Glutamatergic neuron (in vitro differentiated cells): Measurements from ENCODE around the gene DSCAML1. TPM values are rescaled to one million over a fixed set of nuclear protein-coding genes. Genes with fewer than 3 reads are reported as not detected.

ENCODE experiments used
- DNase-seq: peaks from one replicate; pipeline ENCODE4 v3.0.0; 2022
- H3K27ac Mint-ChIP-seq: one replicate; pipeline ENCODE4 v1.8.0; 2020; ENCODE audit warnings: mild to moderate bottlenecking, mixed read lengths, inconsistent platforms; ENCODE audit not compliant: unreplicated experiment
- H3K27me3 Mint-ChIP-seq: one replicate; pipeline ENCODE4 v1.8.0; 2020; ENCODE audit warnings: mild to moderate bottlenecking, moderate library complexity, mixed read lengths, inconsistent platforms; ENCODE audit not compliant: unreplicated experiment
- H3K36me3 Mint-ChIP-seq: one replicate; pipeline ENCODE4 v1.8.0; 2020; ENCODE audit warnings: mild to moderate bottlenecking, mixed read lengths, inconsistent platforms; ENCODE audit not compliant: unreplicated experiment
- H3K4me1 Mint-ChIP-seq: one replicate; pipeline ENCODE4 v1.8.0; 2020; ENCODE audit warnings: mild to moderate bottlenecking, low read depth, mixed read lengths, inconsistent platforms; ENCODE audit not compliant: unreplicated experiment
- H3K4me3 Mint-ChIP-seq: one replicate; pipeline ENCODE4 v1.8.0; 2020; ENCODE audit warnings: mild to moderate bottlenecking, mixed read lengths, inconsistent platforms; ENCODE audit not compliant: unreplicated experiment
- H3K9me3 Mint-ChIP-seq: one replicate; pipeline ENCODE4 v1.8.0; 2020; ENCODE audit warnings: mild to moderate bottlenecking, moderate library complexity, mixed read lengths, inconsistent platforms; ENCODE audit not compliant: unreplicated experiment
- total RNA-seq: library from RNA; stranded (reverse); fragmentation: NEBNext Ultra II Directional; extraction: Animal tissue kit (Norgen Biotek cat#: 25700); gene quantifications from one replicate; pipeline ENCODE4 v1.2.1, GENCODE V29; 2021; ENCODE audit not compliant: unreplicated experiment
- TF ChIP-seq, protein P1 (sequence below): fragments of 200-600 bp; sonication (generic); IDR thresholded peaks from one replicate; pipeline ENCODE4 v1.5.0; 2021; ENCODE audit not compliant: partially characterized antibody, unreplicated experiment

The DSCAML1 gene
- total RNA-seq, 1 donor from 2014 or later, result 0.07 TPM

DNA sequence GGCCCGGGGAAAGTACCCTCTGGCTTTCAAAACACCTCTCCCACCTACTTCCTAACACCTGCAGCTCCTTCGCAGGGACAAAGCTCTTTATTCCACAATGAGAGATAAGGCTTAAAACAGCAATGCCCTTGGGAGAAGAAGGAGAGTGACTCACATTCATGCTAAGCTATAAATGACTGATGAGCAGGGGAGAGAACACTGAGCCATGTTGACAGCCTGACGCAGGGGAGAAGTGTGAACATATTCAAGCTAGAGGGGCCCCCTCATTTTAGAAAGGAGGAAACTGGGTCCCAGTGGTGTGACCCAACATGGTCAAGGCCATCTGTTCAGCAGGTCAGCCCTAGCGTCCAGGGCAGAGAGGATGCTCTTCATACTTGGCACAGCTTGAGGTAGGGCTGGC, 171.8 kb downstream of the DSCAML1 start:
- Mint-ChIP-seq H3K27ac (no peak overlapping the region), H3K36me3 (peaks cover 7% of the 10 kb centered on the region), H3K27me3 (peaks cover 9% of the 10 kb centered on the region), H3K4me1 (peaks cover 3% of the 10 kb centered on the region), H3K4me3 (no peak overlapping the region), H3K9me3 (peaks cover 2% of the 10 kb centered on the region)
- DNase-seq, result peak; percentile 4
- TF ChIP-seq, protein P1, sequence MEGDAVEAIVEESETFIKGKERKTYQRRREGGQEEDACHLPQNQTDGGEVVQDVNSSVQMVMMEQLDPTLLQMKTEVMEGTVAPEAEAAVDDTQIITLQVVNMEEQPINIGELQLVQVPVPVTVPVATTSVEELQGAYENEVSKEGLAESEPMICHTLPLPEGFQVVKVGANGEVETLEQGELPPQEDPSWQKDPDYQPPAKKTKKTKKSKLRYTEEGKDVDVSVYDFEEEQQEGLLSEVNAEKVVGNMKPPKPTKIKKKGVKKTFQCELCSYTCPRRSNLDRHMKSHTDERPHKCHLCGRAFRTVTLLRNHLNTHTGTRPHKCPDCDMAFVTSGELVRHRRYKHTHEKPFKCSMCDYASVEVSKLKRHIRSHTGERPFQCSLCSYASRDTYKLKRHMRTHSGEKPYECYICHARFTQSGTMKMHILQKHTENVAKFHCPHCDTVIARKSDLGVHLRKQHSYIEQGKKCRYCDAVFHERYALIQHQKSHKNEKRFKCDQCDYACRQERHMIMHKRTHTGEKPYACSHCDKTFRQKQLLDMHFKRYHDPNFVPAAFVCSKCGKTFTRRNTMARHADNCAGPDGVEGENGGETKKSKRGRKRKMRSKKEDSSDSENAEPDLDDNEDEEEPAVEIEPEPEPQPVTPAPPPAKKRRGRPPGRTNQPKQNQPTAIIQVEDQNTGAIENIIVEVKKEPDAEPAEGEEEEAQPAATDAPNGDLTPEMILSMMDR, result no peak

DNA sequence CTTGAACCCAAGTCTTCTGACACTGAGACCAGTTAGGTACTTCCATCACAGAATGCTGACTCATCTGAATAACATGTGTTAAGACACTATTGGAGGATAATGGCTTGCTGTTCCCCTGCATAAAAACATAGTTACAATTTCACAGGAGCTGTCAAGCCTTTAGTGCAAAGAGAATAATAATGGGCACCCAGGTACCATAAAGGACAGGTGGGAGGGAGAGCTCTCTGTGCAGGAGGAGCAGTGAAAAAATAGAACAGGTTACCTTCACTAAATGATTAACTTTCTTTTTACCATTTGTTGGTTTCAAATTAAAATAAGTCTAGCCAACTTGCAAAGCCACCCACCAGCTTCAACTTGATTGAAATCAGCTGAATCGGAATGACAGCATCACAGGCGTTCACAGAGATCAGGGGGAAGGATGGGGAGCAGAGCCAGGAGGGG, 173.2 kb downstream of the DSCAML1 start:
- Mint-ChIP-seq H3K27me3 (peaks cover 11% of the 10 kb centered on the region), H3K4me3 (no peak overlapping the region), H3K9me3 (peaks cover 2% of the 10 kb centered on the region), H3K4me1 (peaks cover 14% of the 10 kb centered on the region), H3K36me3 (peaks cover 7% of the 10 kb centered on the region), H3K27ac (no peak overlapping the region)
- peak; percentile 5 for DNase-seq
- TF ChIP-seq, protein P1, result no peak

DNA sequence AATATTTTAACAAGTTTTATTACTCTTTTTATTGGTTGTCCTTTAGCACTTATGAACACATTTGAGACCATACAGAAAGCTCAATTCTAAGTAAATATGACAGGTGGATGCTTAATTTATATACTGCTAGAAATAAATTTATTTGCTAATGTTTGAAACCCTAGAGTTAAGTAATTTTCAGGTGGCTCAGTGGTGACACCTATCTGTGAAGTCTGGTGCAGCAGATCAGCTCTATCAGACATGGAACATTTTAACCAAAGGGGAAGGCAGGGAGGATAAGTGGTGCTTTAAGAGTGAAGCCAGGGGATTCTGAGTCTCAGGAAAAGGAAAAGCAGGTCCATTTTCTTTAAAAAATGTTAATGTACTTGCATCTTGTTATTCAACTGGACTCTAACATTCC, 175.8 kb downstream of the DSCAML1 start:
- Mint-ChIP-seq H3K27me3 (peaks cover 3% of the 10 kb centered on the region), H3K9me3 (peaks cover 4% of the 10 kb centered on the region), H3K4me3 (no peak overlapping the region), H3K27ac (no peak overlapping the region), H3K4me1 (peaks cover 21% of the 10 kb centered on the region), H3K36me3 (peaks cover 7% of the 10 kb centered on the region)
- TF ChIP-seq, protein P1, result peak; percentile 69
- DNase-seq, result no peak

DNA sequence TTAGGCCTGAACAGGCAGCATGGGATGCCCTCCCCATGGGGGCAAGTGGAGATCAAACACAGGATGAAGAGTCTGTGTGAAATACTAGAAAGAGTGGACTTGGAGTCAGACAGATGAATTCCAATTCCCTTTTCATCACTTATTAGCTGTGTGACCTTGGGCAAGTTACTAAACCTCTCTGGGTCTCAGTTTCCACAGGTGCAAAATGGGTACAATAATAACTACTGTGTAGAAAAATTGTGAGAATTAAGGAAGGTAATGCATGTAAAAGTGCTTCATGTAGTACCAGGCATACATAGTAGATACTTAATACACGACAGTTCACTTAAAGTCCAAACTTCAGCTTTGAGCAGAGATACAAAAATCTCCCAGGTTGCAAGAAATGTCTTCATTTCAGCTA, 176.4 kb downstream of the DSCAML1 start:
- TF ChIP-seq, protein P1, result no peak
- peaks cover 21% of the 10 kb centered on the region for H3K4me1 Mint-ChIP-seq
- no peak overlapping the region for H3K4me3 Mint-ChIP-seq
- peaks cover 4% of the 10 kb centered on the region for H3K9me3 Mint-ChIP-seq
- peaks cover 3% of the 10 kb centered on the region for H3K27me3 Mint-ChIP-seq
- H3K36me3 Mint-ChIP-seq, result peaks cover 7% of the 10 kb centered on the region
- H3K27ac Mint-ChIP-seq, result no peak overlapping the region
- DNase-seq, result no peak

DNA sequence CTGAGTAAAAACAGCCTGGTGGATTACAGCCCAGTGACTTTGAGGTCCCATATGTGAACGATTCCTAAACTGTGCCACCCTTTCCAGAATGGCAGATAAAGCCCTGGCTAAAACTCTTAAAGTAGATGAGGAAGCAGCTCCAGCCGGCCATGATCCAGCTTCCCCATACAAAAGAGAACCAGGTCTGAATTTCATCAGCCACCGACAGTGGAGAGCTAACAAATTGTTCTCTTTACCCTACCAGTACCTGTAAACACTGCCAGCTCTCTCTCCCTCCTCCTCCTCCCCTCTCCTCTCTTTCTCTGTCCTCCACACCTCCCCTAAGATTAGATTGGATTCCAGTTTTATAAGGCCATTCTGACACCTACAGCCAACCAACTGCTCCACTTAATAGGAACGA, 176.9 kb downstream of the DSCAML1 start:
- DNase-seq, result no peak
- peaks cover 19% of the 10 kb centered on the region for H3K4me1 Mint-ChIP-seq
- TF ChIP-seq, protein P1, result no peak
- no peak overlapping the region for H3K4me3 Mint-ChIP-seq
- peaks cover 4% of the 10 kb centered on the region for H3K9me3 Mint-ChIP-seq
- H3K36me3 Mint-ChIP-seq, result peaks cover 7% of the 10 kb centered on the region
- H3K27me3 Mint-ChIP-seq, result peaks cover 3% of the 10 kb centered on the region
- peak overlapping the region; percentile 20 for H3K27ac Mint-ChIP-seq
